IPS-15b (cell line): Measurements from ENCODE around the gene GDF11.

Experiments
- H3K27me3 ChIP-seq: one replicate; pipeline ENCODE4 v1.6.1; 2013; ENCODE audit warnings: low read length; ENCODE audit not compliant: control insufficient read depth, insufficient read depth
- H3K36me3 ChIP-seq: one replicate; pipeline ENCODE4 v1.6.1; 2013; ENCODE audit warnings: low read length; ENCODE audit not compliant: control insufficient read depth, insufficient read depth
- H3K4me1 ChIP-seq: one replicate; pipeline ENCODE4 v1.6.1; 2013; ENCODE audit warnings: mild to moderate bottlenecking, low read length; ENCODE audit not compliant: control insufficient read depth, insufficient read depth
- H3K4me3 ChIP-seq: one replicate; pipeline ENCODE4 v1.5.1; 2013; ENCODE audit warnings: low read depth, low read length
- H3K9ac ChIP-seq: one replicate; pipeline ENCODE4 v1.6.1; 2013; ENCODE audit warnings: low read depth, mild to moderate bottlenecking, low read length
- H3K9me3 ChIP-seq: one replicate; pipeline ENCODE4 v1.6.1; 2013; ENCODE audit warnings: mild to moderate bottlenecking, low read length; ENCODE audit not compliant: control insufficient read depth, insufficient read depth

The GDF11 gene

DNA sequence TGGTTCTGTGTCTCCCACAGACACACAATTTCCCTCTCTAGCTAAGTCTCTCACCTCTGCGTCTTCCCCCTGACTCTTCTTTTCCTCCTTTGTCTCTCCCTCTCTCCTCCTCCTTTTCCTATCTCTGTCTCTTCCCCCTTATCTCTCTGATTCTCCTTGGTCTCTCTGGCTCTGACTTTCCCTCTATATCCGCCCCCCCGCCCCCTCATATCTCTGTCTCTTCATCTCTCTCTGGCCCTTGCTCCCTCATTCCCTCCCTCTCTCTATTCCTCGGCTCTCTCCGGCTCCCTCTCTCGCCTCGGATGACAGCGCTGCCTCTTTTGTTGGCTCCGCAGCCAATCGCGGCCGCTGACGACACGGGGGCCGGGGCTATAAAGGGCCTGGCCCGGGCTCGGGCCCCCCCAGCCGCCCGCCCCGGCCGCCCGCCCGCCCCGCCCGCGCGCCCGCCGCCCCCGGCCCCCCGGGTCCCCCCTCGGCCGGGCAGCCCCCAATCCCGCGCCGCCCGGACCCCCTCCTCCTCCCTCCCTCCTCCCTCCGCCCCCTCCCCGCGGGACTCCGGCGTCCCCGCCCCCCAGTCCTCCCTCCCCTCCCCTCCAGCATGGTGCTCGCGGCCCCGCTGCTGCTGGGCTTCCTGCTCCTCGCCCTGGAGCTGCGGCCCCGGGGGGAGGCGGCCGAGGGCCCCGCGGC is at the start of gene GDF11:
GDF11 (plus strand) TSS at position 404 of the 687 bp plus-strand sequence; CDS start at position 599, 195 bp downstream.
- Histone ChIP-seq H3K9ac (peak within 1 kb of the TSS; percentile 94), H3K9me3 (no peaks in the 10 kb centered on the region), H3K27me3 (no peaks in the 10 kb centered on the region), H3K4me1 (peaks cover 21% of the 10 kb centered on the region), H3K36me3 (peaks cover 3% of the 10 kb centered on the region), H3K4me3 (peak within 1 kb of the TSS; percentile 94)

DNA sequence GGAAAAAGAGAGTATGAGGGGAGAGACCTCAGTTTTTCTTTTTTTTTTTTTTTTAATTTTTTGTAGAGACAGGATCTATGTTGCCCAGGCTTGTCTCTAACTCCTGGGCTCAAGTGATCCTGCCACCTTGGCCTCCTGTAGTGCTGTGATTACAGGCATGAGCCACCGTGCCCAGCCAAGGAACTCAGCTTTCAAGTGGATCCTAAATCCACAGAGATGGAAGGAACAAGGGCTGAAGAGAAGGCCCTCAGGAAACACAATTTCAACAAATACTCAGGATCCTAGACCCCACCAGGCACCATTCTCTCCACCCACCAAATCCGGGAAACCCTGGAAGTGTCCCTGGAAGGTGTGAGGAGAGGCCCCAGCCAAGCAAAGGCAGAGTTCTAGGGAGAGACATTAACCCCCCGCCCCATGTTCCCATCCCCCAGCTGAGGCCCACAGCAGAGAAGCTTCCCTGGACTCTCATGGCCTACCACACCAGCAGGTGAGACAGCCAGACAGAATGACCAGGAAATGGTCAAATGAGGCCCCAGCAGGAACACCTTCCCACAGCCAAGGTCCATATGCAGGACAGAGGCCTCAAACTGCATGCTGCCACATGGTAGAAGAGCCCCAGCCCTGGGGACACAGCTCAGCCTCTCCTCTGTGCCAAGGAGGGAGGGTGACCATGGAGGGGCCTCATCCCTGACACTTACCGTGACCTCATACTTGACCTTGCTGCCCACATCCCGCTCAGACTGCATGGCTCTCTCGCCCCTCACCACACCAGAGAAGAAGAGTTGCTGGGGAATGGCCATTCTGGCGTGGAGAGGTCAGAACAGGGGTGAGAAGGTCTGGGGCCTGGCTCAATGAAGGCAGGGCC is 49.4 kb upstream of the GDF11 start:
- H3K9ac ChIP-seq = no peak overlapping the region
- no peak overlapping the region for H3K4me3 ChIP-seq
- H3K4me1 ChIP-seq = no peaks in the 10 kb centered on the region
- peaks cover 29% of the 10 kb centered on the region for H3K36me3 ChIP-seq
- no peaks in the 10 kb centered on the region for H3K27me3 ChIP-seq
- no peaks in the 10 kb centered on the region for H3K9me3 ChIP-seq

DNA sequence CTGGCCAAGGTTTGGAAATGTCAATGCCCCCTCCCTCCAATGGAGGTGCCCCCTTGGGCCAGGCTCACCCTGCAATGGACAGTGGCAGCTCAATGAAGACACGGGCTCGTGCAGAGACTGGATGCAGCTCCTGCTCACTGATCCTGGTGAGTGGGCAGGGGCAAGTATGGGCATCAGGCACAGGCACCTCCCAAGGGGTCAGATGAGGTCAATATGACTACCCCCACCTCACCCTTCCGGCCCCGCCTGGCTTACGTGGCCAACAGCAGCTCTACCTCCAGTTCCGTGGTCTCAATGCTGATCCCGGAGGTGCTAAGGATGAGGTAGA is 48.8 kb upstream of the GDF11 start:
- no peak overlapping the region for H3K4me3 ChIP-seq
- H3K36me3 ChIP-seq = peaks cover 27% of the 10 kb centered on the region
- no peak overlapping the region for H3K9ac ChIP-seq
- H3K27me3 ChIP-seq = no peaks in the 10 kb centered on the region
- H3K9me3 ChIP-seq = no peaks in the 10 kb centered on the region
- no peaks in the 10 kb centered on the region for H3K4me1 ChIP-seq

DNA sequence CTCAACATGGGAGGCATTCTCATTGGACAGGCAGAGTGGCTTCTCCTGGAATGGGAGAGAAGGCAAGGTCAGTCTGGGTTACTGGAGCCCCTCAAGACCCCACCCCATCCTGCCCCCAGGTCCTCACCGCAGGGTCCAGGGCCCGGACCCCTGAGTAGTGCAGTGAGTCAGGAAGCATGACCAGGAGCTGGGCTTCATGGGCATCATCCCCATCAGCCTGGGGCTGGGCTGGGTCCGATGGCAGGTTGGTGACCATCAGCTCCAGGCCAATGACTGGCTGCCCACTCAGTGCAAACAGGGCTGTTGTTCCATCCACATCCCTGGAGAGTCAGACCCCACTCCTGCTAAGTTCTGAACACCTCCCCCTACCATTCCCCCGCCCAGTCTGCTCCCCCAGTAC is 48.3 kb upstream of the GDF11 start:
- H3K4me3 ChIP-seq = no peak overlapping the region
- H3K4me1 ChIP-seq = no peaks in the 10 kb centered on the region
- H3K9ac ChIP-seq = no peak overlapping the region
- H3K27me3 ChIP-seq = no peaks in the 10 kb centered on the region
- peaks cover 27% of the 10 kb centered on the region for H3K36me3 ChIP-seq
- H3K9me3 ChIP-seq = no peaks in the 10 kb centered on the region

DNA sequence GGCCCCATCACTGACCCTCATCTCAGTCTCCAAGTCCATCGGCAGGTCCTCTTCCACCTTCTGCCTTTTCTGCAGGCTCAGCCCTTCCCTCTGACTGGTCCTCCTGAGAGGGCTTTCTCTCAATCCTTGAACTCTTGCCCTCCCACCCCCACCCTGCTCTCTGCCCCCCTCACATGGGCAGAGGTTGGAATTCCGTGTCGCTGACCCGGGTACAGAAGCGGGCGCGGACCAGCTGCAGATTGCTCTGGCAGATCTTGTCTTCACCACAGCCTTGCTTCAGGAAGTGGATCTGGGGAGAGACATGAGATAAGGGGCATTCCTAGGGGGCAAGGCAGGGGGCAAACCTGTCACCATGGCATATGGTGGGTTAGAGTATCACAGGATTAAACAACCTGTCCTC is 47.6 kb upstream of the GDF11 start:
- no peak overlapping the region for H3K9ac ChIP-seq
- H3K4me1 ChIP-seq = no peaks in the 10 kb centered on the region
- H3K27me3 ChIP-seq = no peaks in the 10 kb centered on the region
- peaks cover 29% of the 10 kb centered on the region for H3K36me3 ChIP-seq
- H3K4me3 ChIP-seq = no peak overlapping the region
- no peaks in the 10 kb centered on the region for H3K9me3 ChIP-seq

DNA sequence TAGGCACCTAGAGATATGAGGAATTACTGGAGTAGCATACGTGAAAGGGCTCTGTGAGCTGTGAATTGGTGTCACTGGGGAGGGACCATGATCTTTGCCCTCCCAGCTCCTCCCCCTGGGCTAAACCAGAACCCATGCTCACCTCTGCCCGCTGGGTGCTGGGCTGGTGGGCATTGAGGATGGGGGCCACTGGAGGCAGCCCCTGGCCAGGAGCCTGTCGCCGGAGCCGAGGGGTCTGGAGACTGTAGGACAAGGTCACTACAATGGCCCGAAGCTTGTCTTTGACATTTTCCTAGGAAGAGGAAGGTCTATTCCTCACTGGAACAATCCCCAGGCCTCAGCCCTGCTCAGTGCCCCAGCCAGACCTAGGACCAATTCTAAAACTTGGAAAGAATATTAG is 46.8 kb upstream of the GDF11 start:
- no peaks in the 10 kb centered on the region for H3K4me1 ChIP-seq
- no peaks in the 10 kb centered on the region for H3K27me3 ChIP-seq
- H3K36me3 ChIP-seq = peaks cover 29% of the 10 kb centered on the region
- no peak overlapping the region for H3K9ac ChIP-seq
- no peaks in the 10 kb centered on the region for H3K9me3 ChIP-seq
- H3K4me3 ChIP-seq = no peak overlapping the region

DNA sequence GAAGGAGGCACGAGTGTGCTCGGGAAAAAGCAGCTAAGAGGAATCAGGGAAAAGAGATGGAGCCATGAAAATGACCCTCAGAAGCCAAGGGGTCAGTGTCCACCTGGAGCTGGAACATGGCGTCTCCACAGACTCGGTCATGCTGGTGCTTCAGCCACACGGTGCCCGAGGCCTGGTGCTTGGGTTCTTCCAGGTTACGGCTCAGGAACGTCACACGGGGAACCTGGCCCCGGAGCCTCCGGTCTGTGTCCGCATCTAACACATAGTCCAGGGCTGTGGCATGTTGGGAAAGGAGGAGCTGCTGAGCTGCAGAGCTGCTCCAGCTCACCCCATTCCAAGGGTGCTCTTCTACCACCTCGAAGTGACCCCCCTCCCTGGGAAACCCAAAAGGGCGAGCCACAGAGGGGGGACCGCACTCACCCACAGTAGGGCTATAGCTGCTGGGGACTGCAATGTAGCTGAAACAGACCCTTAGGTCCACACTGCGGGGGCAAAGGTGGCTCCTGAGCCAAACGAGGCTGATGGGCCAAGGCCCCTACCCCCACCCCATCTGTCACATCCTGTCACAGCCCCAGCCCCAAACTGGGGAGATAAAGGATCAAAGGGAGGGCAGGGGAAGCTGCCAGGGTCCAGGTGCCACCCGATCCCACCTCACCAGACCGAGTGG is 46.0 kb upstream of the GDF11 start:
- peaks cover 29% of the 10 kb centered on the region for H3K36me3 ChIP-seq
- no peaks in the 10 kb centered on the region for H3K27me3 ChIP-seq
- no peak overlapping the region for H3K9ac ChIP-seq
- no peaks in the 10 kb centered on the region for H3K9me3 ChIP-seq
- H3K4me3 ChIP-seq = no peak overlapping the region
- H3K4me1 ChIP-seq = no peaks in the 10 kb centered on the region

DNA sequence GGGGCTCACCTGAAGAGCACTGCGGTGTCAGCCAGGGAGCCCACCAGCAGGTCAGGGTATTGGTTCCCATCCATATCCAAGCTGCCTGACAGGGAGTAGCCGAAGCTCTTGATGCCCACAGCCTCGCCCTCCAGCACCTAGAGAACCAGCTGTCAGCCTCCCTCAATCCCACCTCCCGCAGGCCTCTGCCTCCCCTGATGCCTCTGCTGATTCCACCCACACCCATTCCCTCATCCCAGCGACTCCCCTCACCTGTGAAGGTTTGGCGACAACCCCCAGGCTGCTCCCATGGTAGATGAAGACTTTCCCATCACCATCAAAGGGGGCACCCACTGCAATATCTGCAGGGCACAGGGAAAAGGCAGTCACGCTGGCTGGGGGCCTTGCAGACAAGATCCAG is 45.2 kb upstream of the GDF11 start:
- H3K4me3 ChIP-seq = no peak overlapping the region
- no peaks in the 10 kb centered on the region for H3K9me3 ChIP-seq
- no peaks in the 10 kb centered on the region for H3K4me1 ChIP-seq
- H3K27me3 ChIP-seq = no peaks in the 10 kb centered on the region
- peaks cover 26% of the 10 kb centered on the region for H3K36me3 ChIP-seq
- no peak overlapping the region for H3K9ac ChIP-seq

DNA sequence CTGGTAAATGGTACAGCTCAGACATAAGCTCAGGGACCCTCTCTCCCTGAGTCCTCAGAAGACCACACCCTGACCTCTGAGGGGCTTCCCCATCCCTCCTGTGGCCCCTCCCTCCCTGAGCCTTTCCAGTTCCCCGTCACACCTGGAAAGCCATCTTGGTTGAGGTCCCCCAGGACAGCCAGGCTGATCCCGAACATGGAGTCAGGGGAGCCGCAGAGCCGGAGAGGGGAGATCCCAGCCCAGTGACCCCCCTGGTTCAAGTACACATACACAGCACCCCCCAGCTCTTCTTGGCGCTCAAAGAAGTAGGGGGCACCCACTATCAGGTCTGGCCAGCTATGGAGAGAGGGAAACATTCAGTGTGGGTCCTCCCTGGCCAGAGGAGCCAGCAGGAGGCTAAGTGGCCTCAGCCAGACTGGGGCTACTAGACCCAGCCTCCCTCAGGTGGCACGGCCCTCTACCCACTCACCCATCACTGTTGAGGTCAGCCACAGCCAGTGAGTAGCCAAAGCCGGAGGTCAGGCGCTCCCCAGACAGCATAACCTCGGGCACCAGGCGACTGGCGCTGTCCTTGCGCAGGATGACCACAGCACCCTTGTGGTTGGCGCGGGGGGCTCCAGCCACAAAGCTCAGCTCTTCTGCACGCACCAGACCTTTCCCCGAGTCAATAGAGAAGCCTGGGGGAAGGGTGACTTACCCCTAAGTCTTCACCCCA is 44.5 kb upstream of the GDF11 start:
- Histone ChIP-seq H3K9ac (no peak overlapping the region), H3K4me1 (no peaks in the 10 kb centered on the region)

DNA sequence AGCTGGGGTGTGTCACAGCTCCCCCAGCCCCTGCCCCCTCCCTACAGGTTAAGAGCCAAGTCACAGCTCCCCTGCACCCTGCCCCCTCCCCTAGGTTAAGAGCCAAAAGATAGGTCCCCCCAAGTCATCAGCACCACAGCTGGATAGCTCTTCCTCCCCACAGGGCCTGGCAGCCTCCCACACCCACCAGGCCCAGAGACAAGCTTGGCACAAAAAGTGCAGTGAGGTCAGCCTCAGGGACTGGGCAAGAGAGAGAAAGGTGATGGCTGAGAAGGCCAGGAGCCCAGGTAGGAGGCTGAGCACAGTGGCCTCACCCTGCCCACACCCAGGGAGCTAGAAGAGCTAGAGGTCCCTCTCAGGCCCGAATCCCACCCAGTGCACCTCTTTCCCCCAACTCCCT is 44.0 kb upstream of the GDF11 start:
- peaks cover 18% of the 10 kb centered on the region for H3K36me3 ChIP-seq
- no peak overlapping the region for H3K4me3 ChIP-seq
- no peak overlapping the region for H3K9ac ChIP-seq
- no peaks in the 10 kb centered on the region for H3K27me3 ChIP-seq
- no peaks in the 10 kb centered on the region for H3K9me3 ChIP-seq
- H3K4me1 ChIP-seq = no peaks in the 10 kb centered on the region

More for the DNA sequence above, 44.5 kb upstream of the GDF11 start:
- Histone ChIP-seq H3K27me3 (no peaks in the 10 kb centered on the region), H3K4me3 (no peak overlapping the region), H3K9me3 (no peaks in the 10 kb centered on the region), H3K36me3 (peaks cover 21% of the 10 kb centered on the region)

DNA sequence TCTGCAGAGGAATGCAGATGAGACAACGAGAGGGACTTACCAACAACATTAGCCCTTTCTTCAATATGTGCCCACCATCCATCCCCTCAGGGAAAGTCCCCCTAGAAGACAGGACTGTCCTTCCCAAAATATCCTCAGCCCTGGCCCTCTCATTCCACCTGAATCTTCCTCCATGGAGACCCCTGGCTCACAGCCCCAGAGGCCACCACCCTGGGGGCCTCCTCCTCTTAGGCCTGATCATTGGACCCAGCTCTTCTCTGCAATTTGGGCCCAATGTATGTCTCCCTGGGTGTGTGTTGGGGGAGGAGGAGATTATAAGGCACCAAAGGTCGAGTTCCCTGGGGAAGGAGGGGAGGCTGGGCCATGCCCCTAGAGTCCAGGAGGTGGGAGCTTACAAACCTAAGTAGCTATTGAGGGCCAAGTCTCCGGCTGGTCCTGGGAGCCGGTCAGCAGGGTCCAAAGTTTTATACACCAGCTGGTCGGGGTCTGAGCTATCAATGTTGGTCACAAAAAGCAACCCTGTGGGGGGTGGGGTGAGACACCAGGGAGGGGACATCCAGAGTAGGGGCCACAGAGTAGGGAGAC is 43.4 kb upstream of the GDF11 start:
- H3K36me3 ChIP-seq = peaks cover 14% of the 10 kb centered on the region
- H3K4me1 ChIP-seq = no peaks in the 10 kb centered on the region
- no peaks in the 10 kb centered on the region for H3K9me3 ChIP-seq
- no peak overlapping the region for H3K9ac ChIP-seq
- no peaks in the 10 kb centered on the region for H3K27me3 ChIP-seq
- H3K4me3 ChIP-seq = no peak overlapping the region
